Osteoblast (primary cell): ENCODE data around the gene TRIL. TPM values are rescaled to one million over a fixed set of nuclear protein-coding genes. Genes with fewer than 3 reads are reported as not detected.

ENCODE experiments used
- DNase-seq: peaks from one replicate; pipeline ENCODE4 v3.0.0; 2011; ENCODE audit warnings: low spot score, mixed read lengths; ENCODE audit not compliant: insufficient read length; ENCODE audit errors: missing footprints
- H2AFZ ChIP-seq: 2 replicates; pipeline ENCODE4 v1.6.0; 2011; ENCODE audit warnings: mild to moderate bottlenecking, low read length
- H3K27ac ChIP-seq: 2 replicates; pipeline ENCODE4 v1.5.1; 2011; ENCODE audit warnings: mild to moderate bottlenecking, low read depth, low read length, moderate library complexity
- H3K27me3 ChIP-seq: 2 replicates; pipeline ENCODE4 v1.6.0; 2012; ENCODE audit warnings: mild to moderate bottlenecking, control low read depth, inconsistent platforms, low read length, moderate library complexity; ENCODE audit not compliant: insufficient read depth
- H3K36me3 ChIP-seq: 2 replicates; pipeline ENCODE4 v1.5.1; 2011; ENCODE audit warnings: mild to moderate bottlenecking, low read length, control low read depth, moderate library complexity; ENCODE audit not compliant: insufficient read depth
- H3K4me1 ChIP-seq: 2 replicates; pipeline ENCODE4 v1.5.1; 2011; ENCODE audit warnings: mild to moderate bottlenecking, low read length, control low read depth, moderate library complexity; ENCODE audit not compliant: insufficient read depth
- H3K4me2 ChIP-seq: 2 replicates; pipeline ENCODE4 v1.6.0; 2011; ENCODE audit warnings: mild to moderate bottlenecking, low read length; ENCODE audit not compliant: insufficient read depth
- H3K4me3 ChIP-seq: fragments of 200-600 bp; sonication (generic); 3 replicates; pipeline ENCODE4 v1.5.1; 2012; ENCODE audit warnings: mild to moderate bottlenecking, low read length, inconsistent platforms; ENCODE audit not compliant: insufficient read depth
- H3K79me2 ChIP-seq: 2 replicates; pipeline ENCODE4 v1.6.0; 2012; ENCODE audit warnings: mild to moderate bottlenecking, low read length, control low read depth, inconsistent platforms; ENCODE audit not compliant: insufficient read depth
- H3K9me3 ChIP-seq: 2 replicates; pipeline ENCODE4 v1.5.1; 2011; ENCODE audit warnings: low read depth, low read length, control low read depth
- H4K20me1 ChIP-seq: 2 replicates; pipeline ENCODE4 v1.6.0; 2012; ENCODE audit warnings: mild to moderate bottlenecking, low read length, control low read depth; ENCODE audit not compliant: insufficient read depth
- total RNA-seq: library from RNA; depleted of rRNA; stranded (reverse); fragments of >200 nt; gene quantifications from 2 replicates; pipeline ENCODE4 v1.2.3, GENCODE V29; 2012
- TF ChIP-seq, protein P1 (sequence below): IDR thresholded peaks from 2 replicates; pipeline ENCODE4 v1.5.1; 2011; ENCODE audit warnings: mild to moderate bottlenecking, low read depth, low read length, moderate library complexity; ENCODE audit errors: extremely low read depth

Gene TRIL
- total RNA-seq, 1 donor: 0.36 TPM

GRCh38 chr7:28986765-28987110, 28.6 kb upstream of the TRIL start:
- Histone ChIP-seq H3K27ac (no peak overlapping the region), H3K4me2 (no peak overlapping the region), H3K9me3 (no peaks in the 10 kb centered on the region), H3K36me3 (no peaks in the 10 kb centered on the region), H3K79me2 (no peaks in the 10 kb centered on the region), H4K20me1 (no peaks in the 10 kb centered on the region), H3K27me3 (no peaks in the 10 kb centered on the region), H2AFZ (peak overlapping the region; percentile 44), H3K4me3 (no peak overlapping the region), H3K4me1 (peaks cover 39% of the 10 kb centered on the region)
- TF ChIP-seq, protein P1, sequence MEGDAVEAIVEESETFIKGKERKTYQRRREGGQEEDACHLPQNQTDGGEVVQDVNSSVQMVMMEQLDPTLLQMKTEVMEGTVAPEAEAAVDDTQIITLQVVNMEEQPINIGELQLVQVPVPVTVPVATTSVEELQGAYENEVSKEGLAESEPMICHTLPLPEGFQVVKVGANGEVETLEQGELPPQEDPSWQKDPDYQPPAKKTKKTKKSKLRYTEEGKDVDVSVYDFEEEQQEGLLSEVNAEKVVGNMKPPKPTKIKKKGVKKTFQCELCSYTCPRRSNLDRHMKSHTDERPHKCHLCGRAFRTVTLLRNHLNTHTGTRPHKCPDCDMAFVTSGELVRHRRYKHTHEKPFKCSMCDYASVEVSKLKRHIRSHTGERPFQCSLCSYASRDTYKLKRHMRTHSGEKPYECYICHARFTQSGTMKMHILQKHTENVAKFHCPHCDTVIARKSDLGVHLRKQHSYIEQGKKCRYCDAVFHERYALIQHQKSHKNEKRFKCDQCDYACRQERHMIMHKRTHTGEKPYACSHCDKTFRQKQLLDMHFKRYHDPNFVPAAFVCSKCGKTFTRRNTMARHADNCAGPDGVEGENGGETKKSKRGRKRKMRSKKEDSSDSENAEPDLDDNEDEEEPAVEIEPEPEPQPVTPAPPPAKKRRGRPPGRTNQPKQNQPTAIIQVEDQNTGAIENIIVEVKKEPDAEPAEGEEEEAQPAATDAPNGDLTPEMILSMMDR: no peak
- no peak for DNase-seq

- H2AFZ ChIP-seq: peak overlapping the region; percentile 44
- H3K4me3 ChIP-seq: no peak overlapping the region
- H3K4me2 ChIP-seq: no peak overlapping the region
- H3K27me3 ChIP-seq: no peaks in the 10 kb centered on the region
- TF ChIP-seq, protein P1: no peak
- no peaks in the 10 kb centered on the region for H4K20me1 ChIP-seq
- peaks cover 39% of the 10 kb centered on the region for H3K4me1 ChIP-seq
- H3K36me3 ChIP-seq: no peaks in the 10 kb centered on the region
- DNase-seq: no peak
- no peaks in the 10 kb centered on the region for H3K79me2 ChIP-seq
- H3K27ac ChIP-seq: no peak overlapping the region
- no peaks in the 10 kb centered on the region for H3K9me3 ChIP-seq
Observed at GRCh38 chr7:28986028-28986764, 28.1 kb upstream of the TRIL start.

- peak; percentile 89 for DNase-seq
- Histone ChIP-seq H3K4me1 (peaks cover 29% of the 10 kb centered on the region), H3K4me2 (no peak overlapping the region), H3K9me3 (no peaks in the 10 kb centered on the region), H3K27ac (peak overlapping the region; percentile 37), H4K20me1 (no peaks in the 10 kb centered on the region), H3K36me3 (no peaks in the 10 kb centered on the region), H3K79me2 (no peaks in the 10 kb centered on the region), H3K27me3 (no peaks in the 10 kb centered on the region), H2AFZ (peak overlapping the region; percentile 45), H3K4me3 (no peak overlapping the region)
- TF ChIP-seq, protein P1: no peak
Observed at GRCh38 chr7:28984631-28985030, 26.5 kb upstream of the TRIL start.

DNA sequence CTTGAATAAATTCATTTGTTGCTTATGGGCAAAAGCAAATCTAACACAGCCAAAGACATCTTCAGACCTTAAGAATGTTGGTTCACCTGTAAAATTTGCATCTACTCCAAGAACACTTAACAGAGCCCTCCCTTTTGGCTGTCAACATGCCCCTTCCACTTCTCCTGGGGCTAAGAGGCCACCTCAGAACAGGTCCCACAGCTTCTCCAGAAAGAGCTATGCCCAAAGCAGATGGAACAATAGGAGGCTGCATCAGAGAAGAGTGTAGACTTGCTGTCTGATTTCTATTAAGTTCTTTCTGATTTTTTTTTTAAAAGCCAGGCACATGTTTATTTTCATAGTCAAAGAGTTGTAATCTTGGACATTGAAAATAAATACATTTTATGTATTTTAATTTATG, 26.1 kb upstream of the TRIL start:
- Histone ChIP-seq H3K27ac (no peak overlapping the region), H3K27me3 (no peaks in the 10 kb centered on the region), H3K9me3 (no peaks in the 10 kb centered on the region), H2AFZ (no peak overlapping the region), H4K20me1 (no peaks in the 10 kb centered on the region), H3K4me2 (no peak overlapping the region), H3K4me1 (peaks cover 25% of the 10 kb centered on the region), H3K79me2 (no peaks in the 10 kb centered on the region), H3K4me3 (no peak overlapping the region), H3K36me3 (no peaks in the 10 kb centered on the region)
- DNase-seq: peak; percentile 46
- TF ChIP-seq, protein P1: no peak
